NOMO-1 (cell line): ENCODE results near the gene SLC12A7.

Experiments used
- DNase-seq, 2 experiments: peaks; one replicate each; lab custom pipeline; 2025; ENCODE audit not compliant: unreplicated experiment in 2 of 2; lab: John Stamatoyannopoulos, UW

The SLC12A7 gene

DNA sequence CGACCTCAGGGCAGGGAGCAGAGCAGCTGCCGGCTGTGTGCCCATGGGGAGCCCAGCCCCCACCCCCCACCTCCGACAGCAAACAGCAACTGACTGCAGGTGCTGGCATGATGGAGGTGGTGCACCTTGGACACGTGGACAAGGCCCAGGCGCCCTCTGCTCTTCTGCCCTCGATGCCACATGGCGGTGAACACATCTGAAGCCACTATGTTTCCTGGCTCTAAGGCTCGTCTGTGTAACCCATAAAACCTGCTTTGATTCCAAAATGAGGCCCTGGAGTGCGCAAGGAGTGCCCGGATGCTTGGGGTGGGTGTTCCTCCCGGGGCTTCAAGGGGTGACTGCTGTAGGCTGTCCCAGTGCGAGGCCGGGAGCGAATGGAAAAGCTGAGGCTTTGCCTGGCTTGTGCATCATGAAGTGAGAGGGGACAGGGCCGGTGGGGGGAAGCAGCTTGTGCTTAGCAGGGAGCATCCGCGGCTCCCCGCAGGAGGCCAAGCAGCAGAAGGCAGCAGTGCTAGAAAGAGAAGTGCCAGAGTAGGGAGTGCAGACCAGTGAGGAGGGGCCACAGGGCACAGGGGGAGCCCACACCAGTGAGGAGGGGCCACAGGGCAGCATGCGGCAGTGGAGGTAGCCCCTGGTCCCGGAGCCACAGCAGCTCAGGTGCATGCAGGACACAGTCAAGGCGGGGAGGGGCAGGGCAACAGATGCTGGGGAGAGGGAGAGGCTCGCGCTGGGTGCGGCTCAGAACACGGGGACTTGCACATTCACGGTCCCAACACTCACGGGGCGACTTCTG is 73.2 kb downstream of the SLC12A7 start:
- no peak for DNase-seq

DNA sequence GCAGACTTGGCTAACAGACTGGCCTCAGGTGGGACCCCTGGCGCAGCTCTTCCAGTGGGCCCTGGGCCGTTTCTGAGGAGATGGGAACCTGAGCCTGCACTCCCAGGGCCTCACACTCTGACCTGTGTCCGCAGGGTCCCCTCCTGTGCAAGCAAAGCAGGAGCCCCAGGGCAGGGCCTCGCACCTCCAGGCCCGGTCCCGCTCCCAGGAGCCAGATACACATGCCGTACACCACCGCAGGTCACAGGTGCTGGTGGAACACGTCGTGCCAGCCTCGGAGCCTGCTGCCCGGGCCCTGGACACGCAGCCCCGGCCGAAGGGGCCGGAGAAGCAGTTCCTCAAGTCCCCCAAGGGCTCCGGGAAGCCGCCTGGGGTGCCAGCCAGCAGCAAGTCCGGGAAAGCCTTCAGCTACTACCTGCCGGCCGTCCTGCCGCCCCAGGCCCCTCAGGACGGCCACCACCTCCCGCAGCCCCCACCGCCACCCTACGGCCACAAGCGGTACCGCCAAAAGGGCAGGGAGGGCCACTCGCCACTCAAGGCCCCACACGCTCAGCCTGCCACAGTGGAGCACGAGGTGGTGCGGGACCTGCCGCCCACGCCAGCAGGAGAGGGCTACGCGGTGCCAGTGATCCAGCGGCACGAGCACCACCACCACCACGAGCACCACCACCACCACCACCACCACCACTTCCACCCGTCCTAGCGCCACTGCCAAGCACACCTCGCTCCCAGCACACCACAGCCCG is 74.0 kb downstream of the SLC12A7 start:
- no peak for DNase-seq

- DNase-seq: no peak
Measured at GRCh38 chr5:1037123-1037670, 74.7 kb downstream of the SLC12A7 start.

DNA sequence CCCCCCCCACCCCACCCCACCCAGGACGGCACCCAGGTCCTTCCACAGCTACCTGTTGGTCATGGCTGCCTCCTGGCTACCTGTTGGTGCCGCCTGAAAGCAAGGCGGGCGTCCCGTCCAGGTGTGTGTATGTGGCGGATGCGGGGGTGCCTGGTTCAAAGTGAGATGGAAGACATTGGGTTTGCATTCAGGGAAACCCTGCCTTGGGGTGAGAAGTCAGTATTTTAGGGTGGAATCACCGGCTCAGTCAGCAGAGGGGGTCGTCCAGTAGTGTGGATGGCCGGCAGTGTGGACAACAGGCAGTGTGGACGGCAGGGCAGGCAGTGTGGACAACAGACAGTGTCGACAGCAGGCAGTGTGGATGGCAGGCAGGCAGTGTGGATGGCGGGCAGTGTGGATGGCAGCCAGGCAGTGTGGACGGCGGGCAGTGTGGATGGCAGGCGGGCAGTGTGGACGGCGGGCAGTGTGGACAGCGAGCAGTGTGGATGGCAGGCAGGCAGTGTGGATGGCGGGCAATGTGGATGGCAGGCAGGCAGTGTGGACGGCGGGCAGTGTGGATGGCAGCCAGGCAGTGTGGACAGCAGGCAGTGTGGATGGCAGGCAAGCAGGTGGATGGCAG is 75.2 kb downstream of the SLC12A7 start:
- no peak for DNase-seq

- no peak for DNase-seq
Measured at GRCh38 chr5:1035421-1036405, 76.2 kb downstream of the SLC12A7 start.

DNA sequence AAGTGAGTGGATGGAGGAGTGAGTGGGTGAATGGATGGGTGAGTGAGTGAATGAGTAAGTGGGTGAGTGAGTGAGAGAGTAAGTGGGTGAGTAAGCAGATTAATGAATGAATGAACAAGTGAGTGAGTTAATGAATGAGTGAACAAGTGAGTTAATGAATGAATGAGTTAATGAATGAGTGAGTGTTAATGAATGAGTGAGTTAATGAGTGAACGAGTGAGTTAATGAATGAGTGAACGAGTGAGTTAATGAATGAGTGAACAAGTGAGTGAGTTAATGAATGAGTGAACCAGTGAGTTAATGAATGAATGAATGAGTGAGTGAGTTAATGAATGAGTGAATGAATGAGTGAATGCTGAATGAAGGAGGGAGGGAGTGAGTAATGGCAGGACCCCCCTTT is 76.9 kb downstream of the SLC12A7 start:
- no peak for DNase-seq

DNA sequence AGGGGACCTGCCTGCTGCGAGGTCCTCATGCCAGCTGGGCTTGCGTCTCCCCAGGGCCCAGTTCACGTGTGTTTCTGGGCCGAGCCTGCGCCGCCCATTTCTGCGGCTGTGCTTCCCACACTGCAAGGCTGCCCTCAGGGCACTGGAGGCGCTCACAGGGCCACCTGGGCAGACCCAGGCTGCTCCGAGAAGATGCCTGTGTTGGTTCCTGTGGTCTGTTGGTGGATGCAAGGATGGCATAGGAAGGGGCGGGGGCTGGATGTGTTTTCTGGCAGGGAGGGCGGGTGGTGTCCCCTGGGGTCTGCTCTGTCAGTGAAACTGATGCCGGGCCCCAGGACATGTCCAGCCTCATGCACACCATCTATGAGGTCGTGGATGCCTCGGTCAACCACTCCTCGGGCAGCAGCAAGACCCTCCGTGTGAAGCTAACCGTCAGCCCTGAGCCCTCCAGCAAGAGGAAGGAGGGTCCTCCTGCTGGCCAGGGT is 77.4 kb downstream of the SLC12A7 start:
- DNase-seq: no peak

DNA sequence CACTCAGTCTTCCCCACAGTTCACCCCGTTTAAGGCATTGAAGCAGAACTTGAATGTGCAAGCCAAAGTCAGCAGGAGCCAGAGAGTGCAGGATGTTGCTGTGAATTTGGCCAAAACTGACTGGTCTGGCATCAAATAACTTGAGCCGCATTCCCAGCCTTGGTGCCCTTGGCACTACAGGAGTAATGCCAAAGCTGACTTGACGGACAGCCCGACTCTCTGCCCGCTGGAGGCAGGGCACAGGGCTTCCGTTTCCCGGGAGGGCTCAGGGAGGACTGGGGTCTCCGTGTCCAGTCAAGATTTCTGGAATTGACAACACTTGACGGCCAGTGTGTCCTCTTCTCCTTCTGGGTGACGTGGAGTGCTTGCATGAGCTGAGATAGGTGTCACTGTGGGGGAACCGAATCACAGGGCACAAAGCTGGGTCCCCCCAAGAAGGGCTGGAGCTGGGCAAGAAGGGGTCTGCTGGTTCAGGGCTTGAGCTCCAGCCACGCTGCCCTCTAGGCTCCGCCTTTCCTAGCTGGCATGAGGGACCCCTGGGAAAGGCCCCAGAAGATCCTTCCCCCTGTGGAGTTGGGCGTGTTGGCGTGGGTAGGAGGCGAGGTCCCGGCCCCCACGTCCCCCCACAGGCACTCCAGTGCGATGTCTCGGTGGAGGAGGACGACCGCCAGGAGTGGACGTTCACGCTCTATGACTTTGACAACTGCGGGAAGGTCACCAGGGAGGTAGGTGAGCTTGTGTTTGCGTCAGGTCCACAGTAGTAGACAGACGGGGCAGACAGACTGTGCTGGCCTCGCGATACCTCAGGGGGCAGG is 78.0 kb downstream of the SLC12A7 start:
- no peak for DNase-seq

DNA sequence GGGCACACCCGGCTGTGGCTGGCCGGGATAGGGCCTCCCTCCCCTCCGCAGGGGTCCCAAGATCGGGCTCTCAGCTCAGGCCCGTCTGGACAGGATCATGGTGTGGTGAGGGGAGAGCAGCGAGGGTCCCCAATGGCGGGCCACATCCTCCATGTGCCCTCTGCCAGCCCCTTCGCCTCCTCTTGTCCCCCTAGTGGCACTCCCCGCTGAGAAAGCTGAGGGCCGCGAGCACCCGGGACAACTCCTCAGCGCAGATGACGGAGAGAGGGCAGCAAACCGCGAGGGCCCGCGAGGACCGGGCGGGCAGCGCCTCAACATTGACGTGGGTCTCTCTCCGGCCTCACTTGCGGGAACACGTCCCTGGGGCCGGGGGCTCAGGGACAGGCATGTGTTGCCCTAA is 78.7 kb downstream of the SLC12A7 start:
- DNase-seq: no peak

DNA sequence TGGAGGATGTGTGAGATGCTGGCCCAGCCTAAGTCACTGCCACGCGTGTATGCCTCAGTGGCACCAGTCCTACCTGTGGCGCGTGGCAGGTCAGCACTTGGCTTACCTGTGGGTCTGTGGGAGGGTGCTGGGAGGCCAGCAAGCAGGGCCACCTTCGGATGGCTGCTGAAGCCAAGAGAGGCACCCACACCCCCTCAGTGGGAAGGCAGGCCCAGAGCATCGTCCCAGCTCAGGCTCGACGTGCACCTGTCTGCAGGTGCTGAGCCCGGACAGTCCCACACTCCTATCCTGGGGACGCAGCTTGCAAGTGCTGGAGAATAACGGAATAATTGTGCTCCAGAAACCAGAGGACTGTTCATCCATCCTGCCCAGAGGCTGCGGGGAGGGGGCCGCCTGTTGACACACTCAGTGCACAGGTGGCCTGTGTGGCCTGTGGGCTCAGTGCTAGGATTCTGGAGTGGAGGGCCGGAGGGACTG is 79.3 kb downstream of the SLC12A7 start:
- DNase-seq: no peak

GRCh38 chr5:1032011-1032410 is 79.9 kb downstream of the SLC12A7 start:
- no peak for DNase-seq

DNA sequence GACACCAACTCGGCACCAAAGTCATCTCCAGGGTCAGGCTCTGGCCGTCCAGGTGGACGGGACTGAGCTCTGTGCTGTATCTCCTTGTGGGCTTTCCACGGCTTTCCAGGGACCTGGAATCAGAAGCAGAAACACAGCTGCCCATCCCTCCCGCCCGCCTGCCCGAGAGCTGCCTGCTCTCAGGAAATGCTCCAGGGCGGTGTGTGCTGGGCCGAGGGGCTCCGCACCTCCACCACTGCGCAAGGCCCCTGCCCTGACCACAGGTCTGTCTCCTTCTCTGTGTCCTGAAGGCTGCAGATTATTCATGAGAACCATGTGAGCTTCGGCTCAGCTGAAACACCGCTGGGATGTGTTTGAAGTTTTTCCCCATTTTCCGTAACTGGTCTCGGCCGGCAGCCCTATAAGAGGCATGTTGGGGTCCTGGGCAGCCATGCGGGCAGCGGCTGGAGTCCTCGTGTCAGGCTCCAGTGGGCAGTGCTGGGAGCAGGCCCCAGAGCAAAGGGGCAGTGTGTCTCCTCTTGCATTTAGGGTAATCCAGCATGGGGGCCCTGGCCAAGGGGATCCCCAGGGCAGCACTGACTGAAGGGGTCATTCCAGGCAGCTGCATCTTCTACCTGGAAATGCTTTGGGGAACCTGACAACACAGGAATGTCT is 80.4 kb downstream of the SLC12A7 start:
- DNase-seq: no peak

- DNase-seq: no peak
Measured at GRCh38 chr5:1030801-1031271, 81.0 kb downstream of the SLC12A7 start.

- no peak for DNase-seq
Measured at GRCh38 chr5:1029945-1030625, 81.8 kb downstream of the SLC12A7 start.

- no peak for DNase-seq
Measured at GRCh38 chr5:1029282-1029944, 82.5 kb downstream of the SLC12A7 start.

- no peak for DNase-seq
Measured at GRCh38 chr5:1028481-1029281, 83.2 kb downstream of the SLC12A7 start.
